NB4 (cell line): ENCODE results near the gene OTOF.
A peak's percentile ranks its signal among the peaks of the same experiment; 100 is the strongest.

ENCODE experiments used
- DNase-seq: peaks from one replicate; pipeline ENCODE4 v3.0.0; 2010; ENCODE audit warnings: low read depth
- H3K4me3 ChIP-seq: one replicate; pipeline ENCODE4 v1.5.1; 2011; ENCODE audit warnings: mild to moderate bottlenecking, low read depth, low read length, moderate library complexity
- MYC ChIP-seq: IDR thresholded peaks from 2 replicates; pipeline ENCODE4 v1.6.1; 2011; ENCODE audit warnings: low read depth, low read length
- POLR2A ChIP-seq: IDR thresholded peaks from 2 replicates; pipeline ENCODE4 v1.6.1; 2011; ENCODE audit warnings: mild to moderate bottlenecking; ENCODE audit not compliant: insufficient read length; ENCODE audit errors: extremely low read depth
- TF ChIP-seq, protein P1 (sequence below): IDR thresholded peaks from one replicate; pipeline ENCODE4 v1.5.1; 2012; ENCODE audit warnings: low read depth, low read length
- TF ChIP-seq, protein P2 (sequence below): IDR thresholded peaks from 2 replicates; pipeline ENCODE4 v1.6.1; 2011; ENCODE audit warnings: low read depth, low read length

OTOF gene

DNA sequence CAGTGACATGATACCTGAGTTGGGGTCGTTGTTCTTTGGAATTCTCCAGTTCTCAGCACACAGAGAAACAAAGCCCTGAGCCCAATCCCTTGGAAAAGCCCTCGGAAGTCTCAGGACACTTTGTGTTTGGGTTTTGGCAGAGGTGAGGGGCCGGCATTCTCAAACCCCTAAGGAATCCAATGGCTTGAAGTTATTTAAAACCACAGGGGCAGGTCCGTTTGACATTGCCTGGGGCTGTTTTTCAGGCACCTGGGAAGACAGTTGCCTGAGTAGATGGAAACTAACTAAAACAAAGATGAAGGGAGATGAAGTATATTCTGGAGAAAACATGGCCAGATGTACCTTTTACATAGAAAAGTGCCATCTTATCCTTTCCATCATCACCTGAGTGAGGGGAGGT lies 22.5 kb upstream of the OTOF start:
- no peak for TF ChIP-seq POLR2A
- TF ChIP-seq, protein P1, sequence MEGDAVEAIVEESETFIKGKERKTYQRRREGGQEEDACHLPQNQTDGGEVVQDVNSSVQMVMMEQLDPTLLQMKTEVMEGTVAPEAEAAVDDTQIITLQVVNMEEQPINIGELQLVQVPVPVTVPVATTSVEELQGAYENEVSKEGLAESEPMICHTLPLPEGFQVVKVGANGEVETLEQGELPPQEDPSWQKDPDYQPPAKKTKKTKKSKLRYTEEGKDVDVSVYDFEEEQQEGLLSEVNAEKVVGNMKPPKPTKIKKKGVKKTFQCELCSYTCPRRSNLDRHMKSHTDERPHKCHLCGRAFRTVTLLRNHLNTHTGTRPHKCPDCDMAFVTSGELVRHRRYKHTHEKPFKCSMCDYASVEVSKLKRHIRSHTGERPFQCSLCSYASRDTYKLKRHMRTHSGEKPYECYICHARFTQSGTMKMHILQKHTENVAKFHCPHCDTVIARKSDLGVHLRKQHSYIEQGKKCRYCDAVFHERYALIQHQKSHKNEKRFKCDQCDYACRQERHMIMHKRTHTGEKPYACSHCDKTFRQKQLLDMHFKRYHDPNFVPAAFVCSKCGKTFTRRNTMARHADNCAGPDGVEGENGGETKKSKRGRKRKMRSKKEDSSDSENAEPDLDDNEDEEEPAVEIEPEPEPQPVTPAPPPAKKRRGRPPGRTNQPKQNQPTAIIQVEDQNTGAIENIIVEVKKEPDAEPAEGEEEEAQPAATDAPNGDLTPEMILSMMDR, result no peak
- TF ChIP-seq, protein P2, sequence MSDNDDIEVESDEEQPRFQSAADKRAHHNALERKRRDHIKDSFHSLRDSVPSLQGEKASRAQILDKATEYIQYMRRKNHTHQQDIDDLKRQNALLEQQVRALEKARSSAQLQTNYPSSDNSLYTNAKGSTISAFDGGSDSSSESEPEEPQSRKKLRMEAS, result no peak
- TF ChIP-seq MYC, result no peak
- H3K4me3 ChIP-seq, result no peak overlapping the region
- DNase-seq, result no peak

- DNase-seq, result no peak
- no peak overlapping the region for H3K4me3 ChIP-seq
- TF ChIP-seq POLR2A (no peak), MYC (no peak)
- TF ChIP-seq, protein P1, result no peak
- TF ChIP-seq, protein P2, result no peak
Measured at GRCh38 chr2:26495705-26496297, 17.9 kb upstream of the OTOF start.

DNA sequence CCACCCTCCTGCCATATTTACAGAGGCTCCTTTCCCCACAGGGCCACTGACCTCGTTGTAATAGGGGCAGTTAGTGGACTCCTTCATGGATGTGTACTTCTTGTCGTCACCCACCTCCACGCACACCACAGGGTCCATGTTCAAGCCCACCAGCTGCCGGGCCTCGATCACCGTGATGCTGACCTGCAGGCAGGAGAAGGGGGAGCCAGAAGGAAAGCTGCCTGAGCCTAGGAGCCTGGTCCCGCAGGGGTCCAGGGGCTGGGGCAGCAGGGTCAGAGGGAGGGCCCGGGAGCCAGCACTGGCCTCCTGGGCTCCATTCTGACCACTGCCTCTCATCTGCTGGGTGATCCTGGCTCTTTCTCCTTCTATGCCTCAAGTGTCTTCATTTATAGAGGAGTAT lies 17.0 kb upstream of the OTOF start:
- TF ChIP-seq MYC, result no peak
- TF ChIP-seq, protein P1, result no peak
- no peak for TF ChIP-seq POLR2A
- TF ChIP-seq, protein P2, result no peak
- H3K4me3 ChIP-seq, result no peak overlapping the region

GRCh38 chr2:26494199-26494598 lies 16.3 kb upstream of the OTOF start:
- DNase-seq, result no peak
- TF ChIP-seq, protein P2, result no peak
- TF ChIP-seq, protein P1, result no peak
- TF ChIP-seq POLR2A (no peak), MYC (no peak)
- H3K4me3 ChIP-seq, result no peak overlapping the region

More for the DNA sequence above, 17.0 kb upstream of the OTOF start:
- DNase-seq, result no peak

DNA sequence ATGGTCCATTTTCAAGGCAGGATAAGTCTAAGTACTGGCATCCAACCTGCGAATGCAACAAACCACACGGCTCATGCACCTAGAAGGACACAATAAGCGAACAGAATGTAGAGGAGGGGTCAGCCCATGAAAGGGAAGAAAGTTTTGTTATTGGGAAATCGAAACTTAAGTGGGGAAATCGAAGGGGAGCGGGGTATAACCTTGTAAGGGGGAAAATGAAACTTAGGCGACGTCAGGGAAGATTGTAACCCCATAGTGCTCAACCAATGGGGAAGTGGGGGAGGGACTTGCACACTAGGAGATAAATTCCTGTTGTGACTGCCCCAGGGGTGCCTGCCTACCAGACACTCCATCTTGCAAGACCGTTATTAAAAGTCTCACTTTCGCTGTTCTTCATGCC lies 15.6 kb upstream of the OTOF start:
- no peak overlapping the region for H3K4me3 ChIP-seq
- TF ChIP-seq MYC (no peak), POLR2A (no peak)
- TF ChIP-seq, protein P1, result no peak
- TF ChIP-seq, protein P2, result no peak
- DNase-seq, result peak; percentile 45
